ELR (cell line): ENCODE results near the gene RAB40A.

Experiments used
- DNase-seq: peaks from one replicate; pipeline ENCODE4 v3.0.0-alpha.2; 2015; ENCODE audit warnings: low read depth

Gene RAB40A

GRCh38 chrX:103519389-103519788 is at the start of gene RAB40A:
TSS of gene RAB40A (minus strand) at chrX:103519489. CDS start at chrX:103500756, 18,733 bp downstream.
- DNase-seq, result no peak

GRCh38 chrX:103565752-103566151 is 46.5 kb upstream of the RAB40A start:
- peak; percentile 84 for DNase-seq

GRCh38 chrX:103565197-103565596 is 45.9 kb upstream of the RAB40A start:
- DNase-seq, result no peak

DNA sequence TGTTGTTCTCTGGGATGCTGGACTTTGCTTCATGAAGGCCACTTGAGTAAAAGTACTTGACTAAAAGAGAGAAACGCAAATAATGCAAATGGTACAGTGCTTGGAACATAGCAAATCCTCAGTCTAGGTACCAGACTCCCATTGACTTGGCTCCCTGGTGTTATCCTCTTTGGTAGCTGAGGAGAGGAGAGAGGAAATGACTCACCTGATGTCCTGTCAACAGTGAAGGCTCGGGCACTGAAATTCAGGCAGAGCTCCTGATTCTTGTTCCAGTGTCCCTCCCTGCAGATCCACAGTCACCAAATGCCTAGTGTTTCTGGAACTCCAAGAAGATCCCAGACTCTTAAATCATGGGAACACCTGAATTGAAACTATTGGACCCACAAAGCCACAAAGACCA is 43.5 kb upstream of the RAB40A start:
- DNase-seq, result peak; percentile 54

DNA sequence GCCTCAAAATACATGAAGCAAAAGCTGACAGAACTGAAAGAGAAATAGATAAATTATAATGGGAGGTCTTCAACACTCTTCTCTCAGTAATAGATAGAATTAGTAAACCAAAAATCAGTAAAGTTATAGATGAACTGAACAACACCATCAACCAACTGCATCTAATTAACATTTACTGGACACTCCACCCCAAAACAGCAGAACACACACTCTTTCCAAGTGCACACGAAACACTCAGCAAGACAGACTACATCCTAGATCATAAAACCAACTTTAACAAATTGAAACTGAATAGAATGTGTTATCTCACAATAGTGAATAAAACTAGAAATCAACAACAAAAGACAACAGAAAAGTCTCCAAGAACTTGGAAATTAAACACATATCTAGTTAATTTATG is 41.0 kb upstream of the RAB40A start:
- no peak for DNase-seq

- DNase-seq, result no peak
Measured at GRCh38 chrX:103556963-103557612, 37.8 kb upstream of the RAB40A start.

DNA sequence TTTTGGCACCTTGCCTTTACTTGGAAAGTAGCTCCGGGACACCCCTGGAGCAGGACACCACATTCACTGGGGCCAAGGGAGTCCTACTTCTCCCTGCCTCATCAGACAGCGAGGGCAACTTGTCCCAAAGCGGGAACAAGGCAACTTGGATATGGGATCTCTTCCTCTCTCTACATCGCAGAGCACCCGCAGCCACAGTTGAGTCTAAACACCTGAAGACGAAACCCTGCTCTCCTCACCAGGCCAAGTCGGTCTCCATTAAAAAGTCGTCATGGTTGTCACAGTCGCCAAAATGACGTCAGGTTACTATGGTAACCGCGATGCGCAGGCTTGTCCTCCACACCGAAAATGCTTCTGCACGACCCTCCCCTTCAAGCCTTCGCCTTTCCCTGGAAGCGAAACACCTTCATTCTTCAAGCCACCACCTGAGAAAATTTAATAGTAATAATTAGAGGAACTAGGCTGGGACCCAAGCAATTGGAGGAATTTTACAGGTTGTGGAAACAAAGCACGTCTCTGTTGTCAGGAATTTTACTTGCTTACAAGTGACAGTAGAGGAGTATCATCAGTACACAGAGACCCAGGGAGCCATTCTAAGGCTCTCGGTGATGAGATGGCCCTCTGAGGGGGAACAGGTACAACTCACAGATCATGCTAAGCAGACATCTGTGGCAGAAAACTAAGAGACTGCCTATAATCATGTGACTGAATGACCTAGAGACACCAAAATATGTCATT is 35.6 kb upstream of the RAB40A start:
- peak; percentile 17 for DNase-seq

DNA sequence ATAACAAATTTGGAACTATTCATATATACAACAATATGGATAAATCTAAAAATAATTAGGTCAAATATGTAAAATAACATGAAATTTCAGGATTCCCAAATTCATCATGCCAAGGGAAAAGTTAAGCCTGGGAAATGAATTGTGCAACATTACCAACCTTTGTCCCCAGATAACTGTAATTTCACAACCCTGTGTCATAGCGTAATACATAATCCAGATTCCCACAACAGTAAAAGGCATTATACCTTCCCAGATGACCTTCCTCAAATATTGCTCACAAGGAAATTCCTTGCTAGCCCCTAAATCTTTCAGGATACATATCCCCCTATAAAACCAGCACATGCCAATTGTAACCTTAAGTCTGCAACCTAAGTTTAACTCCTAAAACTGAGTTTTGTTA is 32.9 kb upstream of the RAB40A start:
- no peak for DNase-seq

GRCh38 chrX:103550415-103551051 is 31.2 kb upstream of the RAB40A start:
- DNase-seq, result peak; percentile 17

GRCh38 chrX:103549916-103550315 is 30.6 kb upstream of the RAB40A start:
- no peak for DNase-seq

- DNase-seq, result peak; percentile 64
Measured at GRCh38 chrX:103540145-103540544, 20.9 kb upstream of the RAB40A start.

- DNase-seq, result no peak
Measured at GRCh38 chrX:103539695-103540094, 20.4 kb upstream of the RAB40A start.

DNA sequence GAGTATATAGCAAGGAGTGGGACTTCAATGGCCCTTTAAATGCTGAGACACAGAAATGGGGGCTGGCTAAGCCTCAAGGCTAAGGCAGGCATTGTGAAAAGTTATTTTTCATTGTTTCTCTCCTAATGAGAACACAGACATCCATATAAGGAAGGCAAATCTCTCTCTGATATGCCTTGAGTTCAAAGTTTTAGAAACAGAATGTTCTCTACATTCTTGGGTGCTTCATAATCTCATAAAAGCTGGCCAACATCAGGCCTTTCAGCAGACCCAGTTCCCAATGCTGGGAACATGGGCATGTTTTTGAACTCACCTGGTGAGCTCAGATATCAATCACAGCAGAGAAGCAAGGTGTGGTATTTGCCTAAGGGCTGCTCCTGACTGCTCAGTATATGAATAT is 19.4 kb upstream of the RAB40A start:
- no peak for DNase-seq

DNA sequence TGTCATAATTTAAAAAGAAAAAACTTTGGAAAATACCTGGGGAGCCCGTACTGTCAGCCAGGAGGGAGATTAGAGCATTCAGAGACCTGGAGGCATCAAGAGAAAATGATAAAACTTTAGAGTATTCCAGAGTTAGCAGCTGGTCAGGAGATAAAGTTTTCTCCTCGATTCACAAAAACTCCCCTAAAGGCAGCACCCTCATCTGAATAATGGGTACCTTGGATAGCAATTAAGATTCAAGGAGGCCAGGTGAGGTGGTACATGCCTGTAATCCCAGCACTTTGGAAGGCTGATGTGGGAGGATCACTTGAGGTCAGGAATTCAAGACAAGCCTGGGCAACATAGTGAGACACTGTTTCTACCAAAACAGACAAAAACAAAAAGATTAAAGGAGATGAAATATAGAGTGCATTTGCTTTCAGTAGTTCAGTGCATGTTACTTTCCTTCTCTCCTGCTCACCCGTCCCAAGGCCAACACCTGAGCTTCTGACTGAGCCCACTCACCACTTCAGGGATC is 18.6 kb upstream of the RAB40A start:
- DNase-seq, result no peak

DNA sequence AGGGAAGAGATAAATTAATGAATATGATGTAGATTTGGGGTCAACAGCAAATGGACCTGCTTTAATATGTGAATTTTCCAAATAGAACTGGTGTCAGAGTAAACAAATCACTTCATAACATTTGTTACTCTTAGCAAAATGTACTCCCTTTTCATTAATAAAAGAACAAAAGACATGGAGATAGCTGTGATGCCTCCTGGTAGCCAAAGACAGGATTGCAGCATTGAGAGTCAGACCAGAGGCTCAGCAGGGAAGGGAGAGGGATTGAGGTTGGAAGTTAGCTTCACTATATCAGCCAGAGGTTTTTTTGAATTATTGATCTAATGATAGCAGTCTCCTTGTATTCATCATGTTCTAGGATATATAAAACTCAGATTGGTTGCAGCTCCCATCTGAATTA is 17.4 kb upstream of the RAB40A start:
- no peak for DNase-seq

DNA sequence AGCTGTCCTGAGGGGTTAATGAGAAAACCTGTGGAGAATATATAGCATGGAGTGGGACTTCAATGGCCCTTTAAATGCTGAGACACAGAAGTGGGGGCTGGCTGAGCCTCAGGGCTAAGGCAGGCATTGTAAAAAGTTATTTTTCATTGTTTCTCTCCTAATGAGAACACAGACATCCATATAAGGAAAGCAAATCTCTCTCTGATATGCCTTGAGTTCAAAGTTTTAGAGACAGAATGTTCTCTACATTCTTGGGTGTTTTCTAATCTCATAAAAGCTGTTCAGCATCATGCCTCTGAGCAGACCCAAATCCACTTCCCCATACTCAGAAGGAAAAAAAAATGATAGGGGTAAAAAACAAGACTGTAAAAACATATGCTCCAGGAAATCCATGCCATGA is 16.8 kb upstream of the RAB40A start:
- DNase-seq, result no peak

DNA sequence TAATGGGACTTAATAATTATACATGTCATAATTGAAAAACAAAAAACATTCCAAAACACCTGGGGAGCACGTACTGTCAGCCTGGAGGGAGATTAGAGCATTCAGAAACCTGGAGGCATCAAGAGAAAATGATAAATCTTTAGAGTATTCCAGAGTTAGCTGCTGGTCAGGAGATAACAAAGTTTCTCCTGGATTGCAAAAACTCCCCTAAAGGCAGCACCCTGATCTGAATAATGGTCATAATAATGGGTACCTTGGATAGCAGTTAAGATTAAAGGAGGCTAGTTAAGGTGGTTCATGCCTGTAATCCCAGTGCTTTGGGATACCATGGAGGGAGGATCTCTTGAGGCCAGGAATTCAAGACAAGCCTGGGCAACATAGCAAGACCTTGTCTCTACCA is 15.9 kb upstream of the RAB40A start:
- DNase-seq, result no peak

DNA sequence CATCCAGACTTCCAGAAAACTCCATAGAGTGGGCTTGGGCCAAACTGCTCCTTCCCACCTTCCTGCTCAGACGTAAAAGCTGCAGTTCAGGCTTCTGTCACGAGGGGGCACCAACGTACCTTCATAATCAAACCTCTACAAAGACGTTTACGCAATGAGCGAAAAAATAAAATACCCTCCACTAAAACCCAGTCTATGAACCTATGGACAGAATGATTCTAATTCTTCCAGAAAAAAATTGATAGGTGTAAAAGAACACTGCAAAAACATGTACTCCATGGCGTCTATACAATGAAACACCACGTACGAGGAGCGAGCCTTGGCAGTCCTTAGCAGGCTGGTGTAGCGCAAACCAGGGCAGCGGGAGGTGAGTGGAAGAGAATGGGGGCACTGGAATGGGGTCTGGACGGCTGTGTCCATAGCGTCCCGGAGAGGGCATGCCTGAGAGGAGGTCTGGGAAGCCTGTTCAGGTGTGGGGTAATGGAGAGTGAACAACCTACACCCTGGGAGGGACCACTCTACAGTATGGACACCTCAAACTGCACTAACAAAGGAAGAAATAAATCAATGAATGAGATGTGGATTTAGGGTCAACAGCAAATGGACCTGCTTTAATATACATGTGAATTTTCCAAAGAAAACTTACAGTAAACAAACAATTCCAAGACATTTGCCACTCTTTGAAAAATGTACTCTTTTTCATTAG is 14.4 kb upstream of the RAB40A start:
- DNase-seq, result peak; percentile 71

DNA sequence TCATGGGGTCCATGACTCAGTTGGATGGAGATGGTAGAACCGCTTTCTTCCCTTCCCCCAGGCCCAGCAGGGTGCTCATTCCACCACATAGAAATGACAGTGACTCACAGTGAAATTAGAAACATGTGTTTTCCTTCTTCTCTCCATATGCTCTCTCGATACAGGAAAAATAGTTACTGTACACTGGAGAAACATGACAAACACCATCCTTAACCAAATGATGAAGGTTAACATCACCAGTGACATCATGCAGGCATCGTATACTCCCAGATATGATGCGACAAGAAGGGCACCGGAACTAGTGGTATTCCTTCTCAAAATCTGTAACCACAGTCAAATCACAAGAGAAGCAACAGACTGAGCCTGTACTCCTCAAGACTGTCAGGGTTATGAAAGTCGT is 11.7 kb upstream of the RAB40A start:
- peak; percentile 80 for DNase-seq

- no peak for DNase-seq
Measured at GRCh38 chrX:103530545-103530944, 11.3 kb upstream of the RAB40A start.

GRCh38 chrX:103529550-103529949 is 10.3 kb upstream of the RAB40A start:
- no peak for DNase-seq

DNA sequence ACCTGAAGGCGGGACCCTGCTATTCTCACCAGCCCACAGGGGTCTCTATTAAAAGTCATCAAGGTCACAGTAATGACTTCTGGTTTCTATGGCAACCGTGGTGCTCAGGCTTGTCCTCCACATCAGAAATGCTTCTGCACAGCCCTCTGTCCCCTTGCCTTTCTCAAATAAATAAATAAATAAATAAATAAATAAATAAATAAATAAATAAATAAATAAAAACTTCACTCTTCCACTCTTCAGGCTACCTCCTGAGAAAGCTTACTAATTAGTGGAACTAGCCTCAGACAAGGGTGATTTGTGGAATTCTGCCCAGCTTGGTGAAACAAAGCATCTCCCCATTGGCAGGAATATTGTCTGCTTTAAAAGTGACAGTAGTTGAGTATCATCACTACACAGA is 5.5 kb upstream of the RAB40A start:
- no peak for DNase-seq
